NOMO-1 treated with DMSO at 0.1 percent for 48 hours (cell line): ENCODE data around the gene BHLHE40.

Source experiments
- DNase-seq: peaks from one replicate; lab custom pipeline; 2025; ENCODE audit not compliant: unreplicated experiment; lab: John Stamatoyannopoulos, UW

Gene BHLHE40

GRCh38 chr3:5016211-5017161 is 37.2 kb downstream of the BHLHE40 start:
- DNase-seq, result peak; percentile 91

- DNase-seq, result peak; percentile 32
Observed at GRCh38 chr3:5017925-5018531, 38.8 kb downstream of the BHLHE40 start.

DNA sequence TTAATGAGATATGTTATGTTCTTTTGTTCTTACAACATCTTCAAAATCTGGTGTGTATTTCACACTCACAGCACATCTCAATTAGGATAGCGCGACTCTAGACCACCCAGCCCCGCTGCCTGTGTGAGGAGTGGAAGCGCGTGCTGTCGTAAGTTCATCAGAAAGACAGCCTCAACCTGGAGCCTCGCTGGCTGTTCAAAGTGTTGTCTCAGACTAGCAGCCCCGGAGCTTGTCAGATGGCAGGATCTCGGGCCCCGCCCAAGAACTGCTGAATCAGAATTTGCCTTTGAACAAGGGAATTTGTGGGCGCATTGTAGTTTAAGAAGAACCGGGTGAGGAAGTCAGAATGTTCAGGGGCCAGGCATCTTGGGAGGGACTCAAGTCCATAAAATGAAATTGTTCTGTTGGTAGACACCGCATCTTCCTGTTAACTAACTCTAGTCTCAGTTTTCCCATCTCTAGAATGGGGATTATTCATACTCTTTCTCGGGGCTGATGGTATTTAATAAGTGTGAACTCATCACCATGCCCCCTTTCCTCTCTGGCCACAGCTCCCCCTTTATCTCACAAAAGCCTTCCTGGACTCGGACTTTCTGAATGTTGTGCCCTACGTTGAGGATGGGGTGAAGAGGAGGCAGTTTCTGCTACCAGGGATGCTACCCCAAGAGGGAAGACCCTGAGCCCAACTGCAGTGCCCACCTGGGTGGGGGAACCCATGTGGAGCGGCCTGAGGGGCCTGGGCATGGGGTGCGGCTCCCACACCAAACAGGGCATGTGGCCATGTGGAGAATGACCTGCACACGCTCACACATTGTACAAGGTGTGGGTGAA is 40.4 kb downstream of the BHLHE40 start:
- DNase-seq, result peak; percentile 50

- DNase-seq, result no peak
Observed at GRCh38 chr3:5020242-5020722, 41.0 kb downstream of the BHLHE40 start.

- DNase-seq, result no peak
Observed at GRCh38 chr3:5021116-5022092, 42.2 kb downstream of the BHLHE40 start.

GRCh38 chr3:5022187-5022965 is 43.1 kb downstream of the BHLHE40 start:
- DNase-seq, result no peak

DNA sequence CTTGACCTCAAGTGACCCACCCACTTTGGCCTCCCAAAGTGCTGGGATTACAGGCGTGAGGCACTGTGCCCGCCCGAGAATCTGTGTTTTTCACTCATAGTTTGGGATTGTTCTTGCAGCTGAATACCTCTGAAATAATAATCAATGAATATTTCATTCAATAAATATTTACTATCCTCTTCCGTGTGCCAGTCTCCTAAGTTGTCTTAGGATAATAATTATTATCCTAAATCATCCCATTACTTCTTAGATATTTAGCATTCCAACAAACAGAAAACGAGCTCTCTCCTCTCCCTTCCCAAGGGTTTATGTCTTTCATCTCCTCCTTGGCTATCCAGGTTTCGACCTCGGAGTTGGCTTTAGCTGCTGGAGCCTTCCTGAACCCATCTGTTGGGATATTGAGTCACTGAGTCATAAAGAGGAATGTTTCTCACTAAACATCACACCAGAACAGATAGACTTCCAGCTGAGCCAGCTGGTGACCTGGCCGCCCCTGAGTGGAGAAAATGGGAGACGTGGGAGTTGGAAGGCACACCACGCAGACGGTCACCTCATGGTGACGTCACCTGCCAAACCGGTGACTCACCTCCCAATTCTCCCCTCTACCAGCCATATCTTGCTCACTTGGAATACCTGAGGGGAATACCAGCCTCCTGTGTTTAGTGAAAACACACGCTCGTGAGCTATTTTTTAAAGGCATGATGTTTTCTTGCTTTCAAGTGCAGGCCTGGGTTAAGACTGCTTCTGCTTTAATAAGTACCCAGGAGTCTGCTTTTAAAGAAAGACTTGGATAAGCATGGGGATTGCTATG is 43.9 kb downstream of the BHLHE40 start:
- DNase-seq, result no peak

GRCh38 chr3:5023777-5024346 is 44.6 kb downstream of the BHLHE40 start:
- no peak for DNase-seq

- no peak for DNase-seq
Observed at GRCh38 chr3:5026046-5026362, 46.8 kb downstream of the BHLHE40 start.

- DNase-seq, result no peak
Observed at GRCh38 chr3:5029715-5030114, 50.5 kb downstream of the BHLHE40 start.

GRCh38 chr3:5030152-5030551 is 50.9 kb downstream of the BHLHE40 start:
- no peak for DNase-seq

GRCh38 chr3:5032844-5033243 is 53.6 kb downstream of the BHLHE40 start:
- DNase-seq, result no peak
